ENCODE data around the gene ANKMY1. TPM values are rescaled to one million over a fixed set of nuclear protein-coding genes. Genes with fewer than 3 reads are reported as not detected.
A peak's percentile ranks its signal among the peaks of the same experiment; 100 is the strongest.

Gene ANKMY1
- total RNA-seq, 3 donors from 2014 or later (not counting 1 experiment from before 2014, with no cell fraction given): 43.8 to 51.5 (median 46.6) TPM

DNA sequence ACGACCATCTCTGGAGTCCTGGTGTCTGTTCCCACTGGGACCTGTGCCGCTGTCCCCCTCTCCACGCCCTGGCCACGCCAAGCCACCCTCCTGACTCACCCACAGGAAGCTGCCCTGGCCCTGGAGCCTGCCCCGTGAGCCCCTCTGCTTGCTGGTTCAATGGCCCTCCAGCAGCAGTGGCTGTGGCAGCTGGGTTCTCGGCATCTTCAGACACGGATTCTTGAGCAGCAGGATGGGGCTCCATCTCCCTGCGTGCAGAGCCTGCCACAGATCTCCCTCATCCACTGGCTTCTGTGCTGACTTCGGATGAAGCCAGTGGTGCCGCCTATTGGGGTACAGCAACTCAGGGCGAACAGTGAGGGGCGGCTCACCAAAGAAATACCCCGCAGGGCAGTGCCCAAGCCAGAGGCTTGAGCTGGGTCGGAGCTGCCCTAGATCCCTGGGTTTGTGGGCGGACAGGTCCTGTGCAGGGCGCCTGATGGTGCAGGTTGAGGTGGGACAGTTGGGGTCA is 42.7 kb upstream of the ANKMY1 start:
- Mint-ChIP-seq H3K4me3 (no peak overlapping the region), H3K27ac (peak overlapping the region in 1 of 2 donors; percentile 7), H3K36me3 (no peaks in the 10 kb centered on the region), H3K27me3 (ENCODE audit: low read depth in 2 of 2) (no peaks in the 10 kb centered on the region), H3K4me1 (peaks cover 6 to 7% of the 10 kb centered on the region in 2 donors), H3K9me3 (no peaks in the 10 kb centered on the region)
- Histone ChIP-seq H3K4me3 (ENCODE audit: low read length) (no peak overlapping the region), H3K27me3 (ENCODE audit: control insufficient read depth, insufficient read depth, low read length) (no peaks in the 10 kb centered on the region), H3K9me3 (ENCODE audit: control insufficient read depth, insufficient read depth, low read length) (no peaks in the 10 kb centered on the region), H3K27ac (ENCODE audit: low read length) (no peak overlapping the region), H3K36me3 (ENCODE audit: control insufficient read depth, insufficient read depth, low read length) (peaks cover 29% of the 10 kb centered on the region), H3K4me1 (ENCODE audit: control insufficient read depth, insufficient read depth, low read length) (peaks cover 11% of the 10 kb centered on the region)
- no peak for ATAC-seq
- no peak for DNase-seq
- intact Hi-C loops (cut with micrococcal nuclease): no loop called here
- TF ChIP-seq, protein P1, sequence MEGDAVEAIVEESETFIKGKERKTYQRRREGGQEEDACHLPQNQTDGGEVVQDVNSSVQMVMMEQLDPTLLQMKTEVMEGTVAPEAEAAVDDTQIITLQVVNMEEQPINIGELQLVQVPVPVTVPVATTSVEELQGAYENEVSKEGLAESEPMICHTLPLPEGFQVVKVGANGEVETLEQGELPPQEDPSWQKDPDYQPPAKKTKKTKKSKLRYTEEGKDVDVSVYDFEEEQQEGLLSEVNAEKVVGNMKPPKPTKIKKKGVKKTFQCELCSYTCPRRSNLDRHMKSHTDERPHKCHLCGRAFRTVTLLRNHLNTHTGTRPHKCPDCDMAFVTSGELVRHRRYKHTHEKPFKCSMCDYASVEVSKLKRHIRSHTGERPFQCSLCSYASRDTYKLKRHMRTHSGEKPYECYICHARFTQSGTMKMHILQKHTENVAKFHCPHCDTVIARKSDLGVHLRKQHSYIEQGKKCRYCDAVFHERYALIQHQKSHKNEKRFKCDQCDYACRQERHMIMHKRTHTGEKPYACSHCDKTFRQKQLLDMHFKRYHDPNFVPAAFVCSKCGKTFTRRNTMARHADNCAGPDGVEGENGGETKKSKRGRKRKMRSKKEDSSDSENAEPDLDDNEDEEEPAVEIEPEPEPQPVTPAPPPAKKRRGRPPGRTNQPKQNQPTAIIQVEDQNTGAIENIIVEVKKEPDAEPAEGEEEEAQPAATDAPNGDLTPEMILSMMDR (IDR thresholded peaks at IDR 0.05): no peak
- 96% methylated on average over 16 of the region's 16 CpGs for WGBS (ENCODE audit: insufficient coverage)

DNA sequence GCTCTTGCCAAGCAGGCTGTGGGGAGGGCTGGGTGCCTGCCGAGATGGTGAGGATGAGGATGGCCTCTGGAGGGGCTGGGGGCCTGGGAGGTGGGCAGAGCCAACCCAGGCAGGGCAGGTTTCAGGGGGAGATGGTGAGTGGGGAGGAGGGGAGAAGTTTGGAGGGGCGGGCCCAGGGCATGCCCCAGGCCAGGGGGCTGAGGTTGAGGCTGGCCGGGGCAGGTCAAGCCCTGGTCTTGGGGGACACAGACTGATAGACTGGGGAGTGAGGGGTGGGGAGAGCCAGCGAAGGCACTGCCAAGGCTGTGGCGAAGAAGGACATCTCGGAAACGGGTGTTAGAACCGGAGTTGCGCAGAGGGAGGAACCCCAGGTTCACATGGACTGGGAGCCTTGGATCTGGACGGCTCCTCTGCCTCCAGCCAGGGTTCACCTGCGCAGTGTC is 41.4 kb upstream of the ANKMY1 start:
- TF ChIP-seq, protein P1 (IDR thresholded peaks at IDR 0.05): no peak
- no peak for ATAC-seq
- Histone ChIP-seq H3K4me3 (ENCODE audit: low read length) (no peak overlapping the region), H3K4me1 (ENCODE audit: control insufficient read depth, insufficient read depth, low read length) (peaks cover 6% of the 10 kb centered on the region), H3K9me3 (ENCODE audit: control insufficient read depth, insufficient read depth, low read length) (no peaks in the 10 kb centered on the region), H3K27me3 (ENCODE audit: control insufficient read depth, insufficient read depth, low read length) (no peaks in the 10 kb centered on the region), H3K36me3 (ENCODE audit: control insufficient read depth, insufficient read depth, low read length) (peaks cover 35% of the 10 kb centered on the region), H3K27ac (ENCODE audit: low read length) (no peak overlapping the region)
- no peaks in the 10 kb centered on the region for H3K36me3 Mint-ChIP-seq
- WGBS (ENCODE audit: insufficient coverage): 97% methylated on average over 11 of the region's 11 CpGs
- H3K4me1 Mint-ChIP-seq: peaks cover 0 to under 1% of the 10 kb centered on the region in 2 donors
- peak overlapping the region in 1 of 2 donors; percentile 7 for H3K27ac Mint-ChIP-seq
- H3K9me3 Mint-ChIP-seq: no peaks in the 10 kb centered on the region
- intact Hi-C loops (cut with micrococcal nuclease): no loop called here
- H3K27me3 Mint-ChIP-seq (ENCODE audit: low read depth in 2 of 2): no peaks in the 10 kb centered on the region
- DNase-seq: no peak
- H3K4me3 Mint-ChIP-seq: no peak overlapping the region

DNA sequence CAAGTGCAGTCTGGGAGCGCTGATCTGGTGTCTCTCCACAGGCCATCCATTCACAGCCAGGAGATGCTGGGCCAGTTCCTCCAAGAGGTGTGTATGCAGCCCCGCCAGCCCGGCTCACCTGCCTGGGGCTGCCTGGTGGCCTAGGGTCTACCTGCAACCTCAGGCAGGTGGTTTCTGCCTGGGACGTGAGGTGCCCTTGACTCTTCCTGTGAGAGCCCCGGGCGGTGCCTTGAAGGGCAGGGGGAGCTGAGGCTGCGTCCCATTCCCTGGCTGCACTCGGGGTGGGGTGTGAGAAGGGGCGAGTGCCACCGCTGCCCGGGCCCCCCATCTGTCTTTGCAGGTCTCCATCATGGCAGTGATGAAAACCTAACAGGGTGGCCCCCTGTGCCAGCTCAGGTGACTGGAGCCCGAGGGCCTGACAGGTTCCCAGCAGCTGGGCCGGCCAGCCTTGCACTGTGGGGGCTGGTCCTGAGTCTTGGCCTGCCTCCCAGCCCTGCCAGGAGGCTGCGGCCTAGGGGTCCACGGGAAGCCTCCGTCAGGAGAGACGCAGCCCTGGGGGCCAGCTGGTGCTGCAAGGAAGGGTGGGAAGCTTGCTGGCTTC is 40.6 kb upstream of the ANKMY1 start:
- Mint-ChIP-seq H3K9me3 (no peaks in the 10 kb centered on the region), H3K36me3 (no peaks in the 10 kb centered on the region), H3K27me3 (ENCODE audit: low read depth in 2 of 2) (no peaks in the 10 kb centered on the region), H3K4me3 (no peak overlapping the region), H3K4me1 (no peaks in the 10 kb centered on the region), H3K27ac (no peak overlapping the region)
- H3K4me1 ChIP-seq (ENCODE audit: control insufficient read depth, insufficient read depth, low read length): peaks cover 6% of the 10 kb centered on the region
- H3K27ac ChIP-seq (ENCODE audit: low read length): no peak overlapping the region
- H3K4me3 ChIP-seq (ENCODE audit: low read length): no peak overlapping the region
- intact Hi-C loops (cut with micrococcal nuclease): no loop called here
- TF ChIP-seq, protein P1 (IDR thresholded peaks at IDR 0.05): no peak
- DNase-seq (no peak), ATAC-seq (no peak)
- H3K9me3 ChIP-seq (ENCODE audit: control insufficient read depth, insufficient read depth, low read length): no peaks in the 10 kb centered on the region
- peaks cover 42% of the 10 kb centered on the region for H3K36me3 ChIP-seq (ENCODE audit: control insufficient read depth, insufficient read depth, low read length)
- no peaks in the 10 kb centered on the region for H3K27me3 ChIP-seq (ENCODE audit: control insufficient read depth, insufficient read depth, low read length)
- 97% methylated on average over 17 of the region's 17 CpGs for WGBS (ENCODE audit: insufficient coverage)

All from natural killer cell (primary cell).